ENCODE data around the gene UTS2R. TPM values are rescaled to one million over a fixed set of nuclear protein-coding genes. Genes with fewer than 3 reads are reported as not detected.
"Not testable (repeated sequence)": the region's sequence is repeated elsewhere in the genome, so short reads cannot be mapped to it uniquely, and the experiment has no call there.

UTS2R gene
- total RNA-seq, 1 donor from 2014 or later = not detected

DNA sequence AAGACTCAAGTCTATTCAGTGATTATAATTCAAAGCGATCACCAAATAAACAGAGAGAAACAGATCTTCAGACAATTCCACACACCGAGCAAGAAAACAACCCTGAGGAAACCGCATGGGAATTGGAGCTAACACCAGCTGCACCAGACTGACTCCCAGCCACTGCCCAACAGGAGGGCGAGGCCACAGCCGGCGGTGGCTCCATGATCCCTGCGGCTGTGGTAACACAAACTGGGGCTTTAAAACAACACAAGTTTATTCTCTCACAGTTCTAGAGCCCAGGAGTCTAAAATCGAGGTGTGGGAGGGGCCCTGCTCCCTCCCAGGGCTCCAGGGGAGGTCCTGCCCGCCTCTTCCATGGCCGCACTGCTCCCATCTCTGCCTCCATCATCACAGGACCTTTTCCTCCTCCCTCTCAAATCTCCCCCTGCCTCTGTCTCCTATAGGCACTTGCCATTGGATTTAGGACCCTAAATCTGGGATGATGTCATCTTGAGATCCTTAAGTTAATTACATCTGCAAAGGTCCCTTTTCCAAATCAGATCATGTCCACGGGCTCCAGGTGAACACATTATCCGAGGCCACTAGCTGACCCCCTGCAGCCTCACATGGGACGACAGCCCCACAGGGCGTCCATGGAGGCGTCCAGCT, 36.8 kb downstream of the UTS2R start:
- intact Hi-C loops (cut with DNase I) = no loop called here
- no peaks in the 10 kb centered on the region for H3K9me3 ChIP-seq
- ATAC-seq (no peak), DNase-seq (no peak)
- H3K36me3 ChIP-seq = peaks cover 27% of the 10 kb centered on the region
- TF ChIP-seq, protein P1, sequence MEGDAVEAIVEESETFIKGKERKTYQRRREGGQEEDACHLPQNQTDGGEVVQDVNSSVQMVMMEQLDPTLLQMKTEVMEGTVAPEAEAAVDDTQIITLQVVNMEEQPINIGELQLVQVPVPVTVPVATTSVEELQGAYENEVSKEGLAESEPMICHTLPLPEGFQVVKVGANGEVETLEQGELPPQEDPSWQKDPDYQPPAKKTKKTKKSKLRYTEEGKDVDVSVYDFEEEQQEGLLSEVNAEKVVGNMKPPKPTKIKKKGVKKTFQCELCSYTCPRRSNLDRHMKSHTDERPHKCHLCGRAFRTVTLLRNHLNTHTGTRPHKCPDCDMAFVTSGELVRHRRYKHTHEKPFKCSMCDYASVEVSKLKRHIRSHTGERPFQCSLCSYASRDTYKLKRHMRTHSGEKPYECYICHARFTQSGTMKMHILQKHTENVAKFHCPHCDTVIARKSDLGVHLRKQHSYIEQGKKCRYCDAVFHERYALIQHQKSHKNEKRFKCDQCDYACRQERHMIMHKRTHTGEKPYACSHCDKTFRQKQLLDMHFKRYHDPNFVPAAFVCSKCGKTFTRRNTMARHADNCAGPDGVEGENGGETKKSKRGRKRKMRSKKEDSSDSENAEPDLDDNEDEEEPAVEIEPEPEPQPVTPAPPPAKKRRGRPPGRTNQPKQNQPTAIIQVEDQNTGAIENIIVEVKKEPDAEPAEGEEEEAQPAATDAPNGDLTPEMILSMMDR (IDR thresholded peaks at IDR 0.05) = no peak
- no peaks in the 10 kb centered on the region for H3K27me3 ChIP-seq (ENCODE audit: low read depth)
- H3K27ac ChIP-seq = no peak overlapping the region
- H3K4me3 ChIP-seq = no peak overlapping the region
- no peaks in the 10 kb centered on the region for H3K4me1 ChIP-seq

DNA sequence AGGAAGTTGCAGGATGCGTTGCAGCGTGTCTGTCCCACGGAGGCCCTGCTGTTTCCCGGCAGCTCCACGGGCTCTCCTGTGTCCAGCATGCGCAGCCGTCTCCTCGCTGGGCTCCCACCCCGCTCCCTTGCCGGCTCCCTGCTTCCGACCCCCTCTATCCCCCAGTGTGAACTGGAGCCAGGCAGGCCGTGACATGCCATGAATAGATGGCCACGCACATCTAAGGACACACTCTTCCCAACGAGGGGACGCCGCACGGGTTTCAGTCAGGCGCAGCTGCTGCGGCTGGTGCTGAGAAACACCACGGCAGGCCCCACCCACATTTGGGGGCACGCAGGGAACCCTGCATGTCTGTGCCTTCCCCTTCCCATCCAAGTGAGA, 37.4 kb downstream of the UTS2R start:
- no peak overlapping the region for H3K4me3 ChIP-seq
- intact Hi-C loops (cut with DNase I) = no loop called here
- H3K36me3 ChIP-seq = peaks cover 22% of the 10 kb centered on the region
- no peaks in the 10 kb centered on the region for H3K27me3 ChIP-seq (ENCODE audit: low read depth)
- no peak for DNase-seq
- TF ChIP-seq, protein P1 (IDR thresholded peaks at IDR 0.05) = no peak
- H3K4me1 ChIP-seq = no peaks in the 10 kb centered on the region
- no peak for ATAC-seq
- no peak overlapping the region for H3K27ac ChIP-seq
- no peaks in the 10 kb centered on the region for H3K9me3 ChIP-seq

DNA sequence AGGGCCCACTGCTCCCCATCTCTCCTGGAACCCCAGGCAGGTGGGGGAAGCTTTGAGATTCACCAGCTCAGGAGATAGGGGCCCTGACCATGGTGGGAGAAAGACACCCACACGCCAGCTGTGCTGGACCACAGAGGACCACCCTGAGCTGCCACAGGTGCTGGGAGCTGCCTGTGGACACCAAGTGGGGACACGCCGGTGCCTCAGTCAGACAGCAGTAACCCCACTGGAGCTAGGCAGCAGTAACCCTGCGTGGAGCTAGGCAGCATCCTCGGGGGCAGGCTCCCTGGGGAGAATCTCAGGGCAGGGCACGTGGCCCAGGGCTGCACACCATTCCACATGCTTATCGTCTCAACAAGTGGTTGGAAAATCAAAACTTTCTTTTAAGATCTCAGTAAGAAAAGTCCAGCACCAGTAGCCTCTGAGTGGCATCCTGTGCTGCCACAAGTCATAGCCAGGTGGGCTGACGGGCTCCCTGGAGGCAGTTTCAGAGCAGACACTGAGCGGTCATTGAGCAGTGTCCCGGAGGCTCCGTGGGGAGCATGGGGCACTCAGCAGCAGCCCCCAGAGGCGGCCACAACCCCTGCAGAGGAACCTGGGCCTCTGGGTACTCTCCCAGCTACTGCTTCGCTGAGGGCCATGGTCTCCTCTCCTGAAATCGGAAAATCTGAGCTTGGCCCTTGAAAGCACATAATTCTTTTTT, 38.6 kb downstream of the UTS2R start:
- TF ChIP-seq, protein P1 (IDR thresholded peaks at IDR 0.05) = no peak
- Histone ChIP-seq H3K27ac (no peak overlapping the region), H3K9me3 (no peaks in the 10 kb centered on the region), H3K4me1 (peaks cover 7% of the 10 kb centered on the region), H3K27me3 (ENCODE audit: low read depth) (no peaks in the 10 kb centered on the region), H3K4me3 (no peak overlapping the region), H3K36me3 (peaks cover 10% of the 10 kb centered on the region)
- DNase-seq (no peak), ATAC-seq (no peak)
- intact Hi-C loops (cut with DNase I) = no loop called here

DNA sequence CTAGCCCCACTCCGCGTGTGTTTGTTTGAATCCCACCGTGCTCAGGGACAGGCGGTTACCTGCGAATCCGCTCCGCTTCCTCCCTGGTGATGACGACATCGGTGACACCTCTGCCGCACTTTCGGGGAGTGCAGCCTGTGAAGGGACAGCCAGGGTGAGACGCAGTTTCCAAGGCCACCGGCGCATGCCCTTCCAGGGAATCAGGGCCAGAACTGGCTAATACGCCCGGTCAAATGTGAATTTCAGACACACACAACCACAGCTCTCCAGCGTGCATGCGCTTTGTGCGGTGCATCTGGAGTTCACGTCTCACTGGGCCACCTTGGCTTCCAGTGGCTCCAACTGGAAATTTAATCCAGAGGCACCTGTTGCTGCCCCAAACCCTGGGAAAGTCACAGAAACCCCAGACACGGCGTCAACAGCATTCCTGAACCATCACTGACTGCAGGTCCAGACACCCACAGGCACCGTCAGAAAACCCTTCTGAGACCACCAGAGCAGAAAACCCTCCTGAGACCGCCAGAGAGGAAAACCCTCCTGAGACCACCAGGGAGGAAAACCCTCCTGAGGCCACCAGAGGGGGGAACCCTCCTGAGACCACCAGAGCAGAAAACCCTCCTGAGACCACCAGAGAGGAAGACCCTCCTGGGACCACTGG, 40.0 kb downstream of the UTS2R start:
- DNase-seq (no peak), ATAC-seq (no peak)
- Histone ChIP-seq H3K4me1 (peaks cover 7% of the 10 kb centered on the region), H3K27me3 (ENCODE audit: low read depth) (no peaks in the 10 kb centered on the region), H3K27ac (no peak overlapping the region), H3K4me3 (no peak overlapping the region), H3K36me3 (peaks cover 6% of the 10 kb centered on the region), H3K9me3 (no peaks in the 10 kb centered on the region)
- intact Hi-C loops (cut with DNase I) = no loop called here
- TF ChIP-seq, protein P1 (IDR thresholded peaks at IDR 0.05) = no peak

DNA sequence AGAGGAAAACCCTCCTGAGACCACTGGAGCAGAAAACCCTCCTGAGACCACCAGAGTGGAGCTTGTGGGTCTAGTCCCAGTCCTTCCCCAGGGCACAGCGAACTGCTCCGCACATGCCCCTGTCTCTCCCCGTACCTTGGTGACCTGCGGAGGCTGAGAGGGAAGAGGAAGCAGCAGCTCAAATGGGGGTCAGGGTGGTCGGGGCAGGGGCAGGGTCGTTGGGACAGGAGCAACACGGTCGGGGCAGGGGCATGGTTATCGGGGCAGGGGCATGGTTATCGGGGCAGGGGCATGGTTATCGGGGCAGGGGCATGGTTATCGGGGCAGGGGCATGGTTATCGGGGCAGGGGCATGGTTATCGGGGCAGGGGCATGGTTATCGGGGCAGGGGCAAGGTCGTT, 40.5 kb downstream of the UTS2R start:
- ATAC-seq; H3K4me1 ChIP-seq; intact Hi-C loops (cut with DNase I); H3K4me3 ChIP-seq; H3K27ac ChIP-seq; H3K9me3 ChIP-seq; H3K36me3 ChIP-seq; H3K27me3 ChIP-seq (ENCODE audit: low read depth); DNase-seq: not testable (repeated sequence)
